Fibroblast of lung (primary cell): Measurements from ENCODE around the gene ACAD11.

ENCODE experiments used
- CTCF ChIP-seq, 2 donors: IDR thresholded peaks in 1 of 2; conservative IDR thresholded peaks in 1 of 2; 1 replicate in 1 of 2; 2 replicates in 1 of 2; pipeline ENCODE4 v1.5.1; 2011 to 2012; ENCODE audit warnings: low read length in 2 of 2, control low read depth in 1 of 2, inconsistent platforms in 1 of 2, low read depth in 1 of 2, mild to moderate bottlenecking in 1 of 2
- EZH2 ChIP-seq: IDR thresholded peaks from 2 replicates; pipeline ENCODE4 v1.5.1; 2012; ENCODE audit warnings: low read length, control low read depth, mild to moderate bottlenecking; ENCODE audit errors: missing control alignments

DNA sequence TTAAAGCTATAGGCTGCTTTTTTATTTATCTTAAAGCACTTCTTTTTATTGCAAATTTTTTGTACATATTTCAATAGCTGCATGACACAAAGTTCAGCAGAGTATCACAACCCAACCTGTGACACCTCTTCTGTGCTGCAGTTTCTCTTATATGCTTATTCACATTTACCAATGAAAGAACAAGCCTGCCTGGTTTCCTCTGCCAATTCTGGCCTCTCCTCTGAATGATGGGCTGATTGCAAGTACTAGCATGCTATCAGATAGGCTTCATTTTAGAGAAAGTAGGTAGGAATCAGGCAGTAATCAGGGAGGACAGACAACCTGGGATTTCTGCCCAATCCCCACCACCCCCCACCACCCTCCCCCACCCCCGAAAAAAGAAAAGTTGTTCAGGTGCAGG lies 36.0 kb downstream of the ACAD11 start:
- no peak for TF ChIP-seq CTCF (conservative IDR thresholded peaks at IDR 0.05 in 1 of 2, IDR thresholded peaks at IDR 0.05 in 1 of 2; ENCODE audit: low read depth in 1 of 2, low read length in 2 of 2)
- TF ChIP-seq EZH2 = no peak
